HG02870 (cell line): ENCODE results near the gene ADD3.
A peak's percentile ranks its signal among the peaks of the same experiment; 100 is the strongest.
"Not testable (repeated sequence)": the region's sequence is repeated elsewhere in the genome, so short reads cannot be mapped to it uniquely, and the experiment has no call there.

Experiments used
- ATAC-seq: cut with Tn5 transposase; IDR thresholded peaks from one replicate; pipeline ENCODE4 v1.9.1; 2021; ENCODE audit warnings: mild to moderate bottlenecking, moderate library complexity; ENCODE audit not compliant: unreplicated experiment

ADD3 gene

DNA sequence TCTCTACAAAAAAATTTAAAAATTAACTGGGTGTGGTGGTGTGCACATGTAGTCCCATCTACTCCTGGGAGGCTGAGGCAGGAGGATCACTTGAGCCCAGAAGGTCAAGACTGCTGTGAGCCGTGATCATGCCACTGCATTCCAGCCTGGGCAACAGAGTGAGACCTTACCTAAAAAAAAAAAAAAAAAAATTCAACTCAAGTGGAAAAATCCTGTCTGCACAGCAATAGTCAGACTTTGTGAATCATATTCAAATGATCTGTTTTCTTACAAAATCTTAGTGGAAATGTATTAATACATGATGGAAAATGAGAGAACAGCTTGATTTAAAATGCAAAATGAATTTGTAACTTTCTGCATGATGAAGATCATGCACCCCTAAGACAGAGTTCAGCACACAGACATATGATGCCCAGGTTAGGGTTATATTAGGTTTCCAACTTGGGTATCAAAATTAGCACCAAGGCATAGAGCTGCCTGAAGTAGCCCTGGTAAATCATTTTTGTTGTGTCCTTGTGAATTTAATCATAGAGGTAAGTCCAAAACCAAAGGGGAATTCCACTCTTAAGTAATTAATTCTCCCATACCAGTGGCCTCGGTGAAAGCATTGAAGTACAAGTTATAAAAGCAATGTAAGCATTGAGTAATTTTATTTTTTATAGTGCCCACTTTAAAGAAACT lies 93.8 kb downstream of the ADD3 start:
- no peak for ATAC-seq

DNA sequence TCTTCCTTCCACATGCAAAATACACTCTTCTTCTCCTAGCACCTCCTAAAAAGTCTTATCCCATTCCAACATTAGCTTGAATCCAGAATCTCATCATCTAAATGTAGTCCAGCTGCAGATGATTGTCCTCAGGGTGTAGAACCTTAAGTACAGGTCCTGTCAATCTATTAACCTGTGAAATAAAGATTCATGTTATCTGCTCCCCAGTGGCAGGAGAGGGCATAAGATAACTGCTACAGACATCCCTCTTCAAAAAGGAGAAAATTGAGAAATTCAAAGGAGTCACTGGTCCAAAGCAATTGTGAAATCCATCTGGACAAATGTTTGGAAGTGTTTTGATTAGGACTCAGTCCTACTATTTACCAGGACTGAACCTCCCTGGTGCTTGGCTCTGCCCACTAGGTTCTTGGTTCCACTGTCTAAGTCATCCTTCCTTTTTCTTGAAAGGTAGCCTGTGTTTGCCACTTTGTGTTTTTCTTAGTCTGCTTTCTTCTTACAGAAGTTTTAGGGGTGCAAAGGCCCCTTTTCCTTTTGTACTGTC lies 96.2 kb downstream of the ADD3 start:
- ATAC-seq, result no peak

DNA sequence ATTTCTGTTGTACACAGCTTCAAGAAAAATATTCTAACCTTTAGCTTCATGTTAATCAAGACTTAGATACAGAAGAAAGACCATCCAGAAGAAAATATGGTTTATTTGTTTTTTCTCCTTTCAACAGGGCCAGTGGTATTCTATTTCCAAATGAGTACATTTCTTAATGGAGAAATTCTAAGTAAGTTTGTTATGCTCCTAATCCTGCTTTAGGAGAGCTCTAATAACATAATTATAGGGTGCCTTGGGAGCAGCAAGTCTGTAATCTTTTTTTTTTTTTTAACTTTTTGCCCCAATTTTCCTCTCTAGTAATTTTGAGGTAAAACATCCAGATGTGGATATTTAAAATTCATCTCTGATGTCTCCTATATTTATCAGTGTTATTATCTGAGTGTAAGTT lies 98.1 kb downstream of the ADD3 start:
- no peak for ATAC-seq

DNA sequence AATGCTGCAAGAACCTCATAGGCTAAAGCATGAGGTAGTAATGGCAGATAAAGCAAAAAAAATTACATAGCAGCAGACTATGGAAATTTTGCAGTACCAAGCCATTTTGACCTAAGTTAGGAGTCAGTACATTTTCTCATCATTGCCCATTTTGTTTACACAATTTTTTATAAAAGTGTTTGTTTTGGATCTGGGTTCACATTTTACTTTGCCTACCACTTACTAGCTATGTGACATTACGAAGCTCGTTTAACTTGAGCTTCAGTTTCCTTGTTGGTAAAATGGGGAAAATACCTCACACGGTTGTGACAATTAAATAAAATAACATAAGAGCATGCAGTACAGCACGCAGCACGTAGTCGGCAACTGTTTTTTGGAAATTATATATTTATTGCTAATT lies 99.6 kb downstream of the ADD3 start:
- no peak for ATAC-seq

DNA sequence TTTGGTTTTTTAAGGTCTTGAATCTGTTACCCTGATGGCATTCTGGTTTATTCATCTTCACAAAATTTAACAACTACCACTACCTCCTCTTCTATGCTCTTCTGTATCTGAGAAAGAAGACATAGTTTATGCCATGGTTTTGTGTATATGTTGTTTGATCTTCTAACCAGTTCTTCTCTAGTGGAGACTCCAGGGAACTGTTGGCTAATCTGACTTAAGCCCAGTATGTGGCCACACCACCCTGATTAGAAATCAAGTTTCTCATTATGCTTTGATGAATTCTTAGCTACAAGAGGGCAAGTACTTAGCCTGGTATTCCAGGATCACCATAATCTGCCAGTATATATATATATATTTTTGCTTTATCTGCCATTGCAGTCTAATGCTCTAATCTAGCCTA lies 100.1 kb downstream of the ADD3 start:
- ATAC-seq, result no peak

DNA sequence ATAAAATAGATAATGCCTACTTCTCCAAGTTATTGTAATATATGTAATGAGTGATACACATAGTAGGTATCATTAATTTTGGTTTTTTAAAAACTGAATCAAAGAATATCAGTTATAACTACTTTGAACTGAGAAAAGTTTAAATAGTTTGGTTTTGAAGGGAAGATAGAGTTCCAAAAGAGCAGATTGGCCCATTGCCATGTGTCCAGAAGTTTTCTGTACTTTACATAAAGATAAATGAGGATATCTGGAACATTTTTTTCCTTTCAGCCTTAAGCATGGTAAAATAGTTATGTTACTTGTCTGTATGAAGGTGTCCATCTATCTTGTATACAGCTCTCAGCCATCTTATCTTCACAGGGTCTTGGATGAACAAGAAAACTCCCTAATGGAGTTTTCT lies 101.7 kb downstream of the ADD3 start:
- ATAC-seq, result no peak

DNA sequence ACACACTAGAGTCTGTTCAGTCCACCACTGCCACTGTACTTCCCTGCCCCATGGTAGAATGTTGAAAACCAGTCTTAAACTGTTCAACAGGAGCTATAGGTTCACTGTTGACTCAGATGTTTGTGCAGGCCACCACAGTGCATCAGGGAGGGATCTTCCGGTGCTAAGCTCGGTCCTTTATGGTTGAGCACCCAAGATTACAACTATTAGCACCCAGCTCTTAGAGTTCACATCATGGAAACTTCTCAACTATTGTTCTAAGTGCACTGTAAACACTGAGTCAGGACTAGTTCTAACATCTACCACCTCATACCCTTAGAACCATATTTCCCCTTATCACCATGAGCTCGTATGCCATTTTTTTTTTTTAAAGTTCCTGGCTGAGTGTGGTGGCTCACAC lies 102.6 kb downstream of the ADD3 start:
- no peak for ATAC-seq

DNA sequence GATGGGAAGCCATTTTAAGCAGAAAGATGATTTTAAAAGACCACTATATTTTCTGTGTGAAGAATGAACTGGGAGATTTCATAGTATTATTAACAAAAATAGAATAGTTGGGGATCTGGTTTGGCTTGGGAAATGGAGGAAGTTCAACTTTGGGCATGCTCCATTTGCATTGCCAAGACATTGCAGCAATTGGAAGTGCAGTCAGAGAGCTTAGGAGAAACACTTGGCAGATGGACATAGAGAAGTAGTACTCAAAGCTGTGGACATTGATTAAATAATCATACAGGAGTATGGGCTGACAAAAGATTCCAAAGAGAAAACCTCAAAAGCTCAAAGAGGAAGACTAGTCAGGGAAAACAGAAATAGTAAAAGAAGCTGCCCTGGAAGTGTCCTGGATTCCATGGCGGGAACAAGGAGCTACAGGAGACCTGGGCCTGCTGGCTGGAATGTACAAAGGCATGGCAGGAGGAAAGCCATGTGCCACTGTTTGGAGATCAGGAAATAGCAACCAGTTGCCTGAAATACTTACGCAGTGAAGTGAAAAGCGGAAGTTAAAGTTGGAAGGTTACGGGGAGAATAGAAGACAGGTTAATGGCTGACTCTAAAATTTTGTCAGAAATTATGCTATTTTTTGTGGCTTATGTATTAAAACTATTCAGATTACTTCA lies 106.0 kb downstream of the ADD3 start:
- ATAC-seq, result no peak

DNA sequence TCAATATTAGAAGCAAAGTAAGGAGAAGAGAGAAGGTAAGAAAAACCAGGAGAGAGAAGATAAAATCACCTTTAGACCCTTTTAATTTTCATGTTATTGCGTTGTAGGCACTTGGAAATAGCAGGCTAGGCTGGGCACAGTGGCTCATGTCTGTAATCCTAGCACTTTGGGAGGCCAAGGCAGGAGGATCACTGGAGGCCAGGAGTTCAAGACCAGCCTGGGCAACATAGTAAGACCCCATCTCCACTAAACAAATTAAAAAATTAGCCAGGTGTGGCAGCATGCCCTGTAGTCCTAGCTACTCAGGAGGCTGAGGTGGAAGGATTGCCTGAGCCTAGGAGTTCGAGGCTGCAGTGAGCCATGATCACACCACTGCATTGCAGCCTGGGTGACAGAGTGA lies 106.9 kb downstream of the ADD3 start:
- ATAC-seq, result not testable (repeated sequence)

DNA sequence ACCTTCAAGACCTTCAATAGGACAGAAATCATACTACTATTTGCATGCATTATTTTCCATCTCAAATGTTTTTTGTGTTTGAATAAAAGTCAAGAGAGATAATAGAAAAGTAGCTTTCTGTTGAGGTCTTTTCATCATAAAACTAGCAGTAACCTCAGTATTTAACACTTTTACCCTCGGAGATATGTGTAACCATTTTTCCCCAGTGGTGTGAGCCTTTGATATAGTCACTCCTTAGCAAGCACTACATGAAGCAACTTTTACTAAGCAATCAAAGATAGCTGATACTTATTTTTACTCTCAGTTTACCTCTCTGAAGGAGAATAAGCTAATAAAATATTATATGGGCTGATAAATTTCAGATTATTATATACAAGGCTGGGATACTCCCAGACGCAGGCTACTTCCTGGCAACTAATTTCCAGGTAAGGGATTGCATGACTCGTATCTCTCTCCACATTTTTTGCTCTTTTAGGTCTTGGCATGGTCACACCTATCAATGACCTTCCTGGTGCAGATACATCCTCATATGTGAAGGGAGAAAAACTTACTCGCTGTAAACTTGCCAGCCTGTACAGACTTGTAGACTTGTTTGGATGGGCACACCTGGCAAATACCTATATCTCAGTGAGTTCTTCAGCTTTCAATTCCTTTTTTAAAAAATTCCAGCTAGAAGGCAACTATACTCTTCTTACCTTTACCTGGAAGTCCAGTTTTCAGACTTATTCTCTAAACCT lies 108.2 kb downstream of the ADD3 start:
- no peak for ATAC-seq

DNA sequence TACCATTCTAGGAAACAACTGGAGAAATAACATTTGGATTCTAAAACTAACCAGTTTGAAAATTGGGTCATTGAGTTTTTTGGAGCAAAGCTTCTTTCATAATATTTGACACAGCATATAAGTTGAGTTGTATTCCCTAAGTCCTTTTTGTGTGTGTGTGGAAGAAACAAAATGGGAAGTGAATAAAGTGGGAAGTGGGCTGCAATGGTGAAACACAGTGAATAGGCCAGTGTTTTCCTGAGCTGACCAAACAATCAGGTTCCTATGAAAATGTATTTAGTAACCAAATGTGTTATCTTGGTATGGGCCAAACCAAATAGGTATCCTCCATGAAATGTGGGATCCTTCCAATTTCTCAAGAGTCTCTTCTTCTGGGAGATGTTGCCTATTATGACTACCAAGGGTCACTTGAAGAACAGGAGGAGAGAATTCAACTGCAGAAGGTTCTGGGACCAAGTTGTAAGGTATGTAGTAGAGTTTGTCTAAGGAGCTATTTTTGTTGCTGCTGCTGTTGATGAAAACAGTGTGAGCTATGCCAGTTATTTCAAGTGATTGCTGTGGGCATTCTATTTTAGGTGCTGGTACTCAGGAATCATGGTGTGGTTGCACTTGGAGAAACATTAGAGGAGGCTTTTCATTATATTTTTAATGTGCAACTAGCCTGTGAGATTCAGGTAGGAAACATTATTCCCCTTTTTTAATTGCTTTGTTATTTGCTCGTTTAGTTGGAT lies 111.3 kb downstream of the ADD3 start:
- no peak for ATAC-seq

DNA sequence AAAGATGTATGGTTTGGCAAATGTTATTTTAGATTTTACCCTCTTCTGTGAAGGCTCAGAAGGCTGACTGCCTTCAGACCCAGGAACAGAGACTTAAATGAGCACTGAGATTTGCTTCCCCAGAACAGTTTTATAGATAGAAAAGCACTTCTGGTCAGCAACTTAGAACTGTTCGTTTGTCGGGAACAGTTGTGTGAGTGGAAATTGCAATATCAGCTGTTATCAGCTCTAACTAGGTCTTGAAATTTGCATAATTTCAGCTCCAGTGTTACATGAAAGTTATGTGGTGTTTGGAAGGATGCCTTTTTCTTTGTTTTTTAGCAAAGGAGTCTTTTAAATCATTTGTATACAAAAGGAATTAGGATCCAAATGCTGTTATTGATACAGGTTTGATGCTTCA lies 115.8 kb downstream of the ADD3 start:
- ATAC-seq, result no peak

DNA sequence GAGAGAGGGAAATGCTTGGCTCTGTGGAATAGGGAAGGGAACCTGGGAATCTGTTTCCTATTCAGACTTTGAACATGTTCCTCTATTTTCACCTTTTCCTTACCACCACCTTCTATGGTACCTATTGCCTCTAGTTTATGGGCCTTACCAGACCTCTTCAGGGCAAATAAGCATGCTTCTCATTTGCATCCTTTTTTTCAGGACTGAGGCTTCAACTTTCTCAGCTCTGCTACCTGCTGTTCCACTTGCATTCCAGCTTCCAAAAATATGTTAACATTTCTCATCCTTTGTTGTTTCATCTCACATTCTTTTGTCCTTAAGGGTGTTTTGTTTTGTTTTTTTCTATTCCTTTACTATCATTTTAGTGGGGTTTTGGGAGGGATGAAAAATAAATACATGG lies 121.7 kb downstream of the ADD3 start:
- no peak for ATAC-seq

DNA sequence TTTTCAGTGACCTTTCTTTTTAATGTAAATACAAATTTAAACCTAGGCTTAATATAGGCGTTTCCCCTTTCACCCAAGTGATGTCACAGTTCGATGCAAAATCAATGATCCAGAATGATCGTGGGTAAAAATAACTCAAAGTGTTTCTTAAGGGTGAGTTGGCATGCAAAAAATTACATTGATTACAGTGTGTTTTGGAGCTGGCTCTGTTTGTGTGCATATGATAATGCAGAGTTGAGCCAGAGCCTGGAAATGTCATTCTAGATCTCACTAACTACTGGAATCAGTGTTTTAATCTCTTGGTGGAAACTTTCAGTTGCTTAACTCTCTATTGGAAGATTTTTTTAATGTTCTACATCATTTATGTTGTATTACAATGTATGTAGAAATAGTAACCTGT lies 127.1 kb downstream of the ADD3 start:
- ATAC-seq, result no peak

DNA sequence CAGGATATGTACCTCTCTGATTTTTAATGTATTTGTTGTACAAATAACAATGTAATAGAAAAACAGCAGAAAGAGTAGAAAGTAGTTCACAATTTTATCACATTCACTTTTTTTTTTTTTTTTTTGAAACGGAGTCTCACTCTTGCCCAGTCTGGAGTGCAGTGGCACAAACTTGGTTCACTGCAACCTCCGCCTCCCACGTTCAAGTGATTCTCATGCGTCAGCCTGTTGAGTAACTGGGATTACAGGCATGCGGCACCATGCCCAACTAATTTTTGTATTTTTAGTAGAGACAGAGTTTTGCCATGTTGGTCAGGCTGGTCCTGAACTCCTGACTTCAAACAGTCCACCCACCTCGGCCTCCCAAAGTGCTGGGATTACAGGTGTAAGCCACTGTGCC lies 128.1 kb downstream of the ADD3 start:
- not testable (repeated sequence) for ATAC-seq

DNA sequence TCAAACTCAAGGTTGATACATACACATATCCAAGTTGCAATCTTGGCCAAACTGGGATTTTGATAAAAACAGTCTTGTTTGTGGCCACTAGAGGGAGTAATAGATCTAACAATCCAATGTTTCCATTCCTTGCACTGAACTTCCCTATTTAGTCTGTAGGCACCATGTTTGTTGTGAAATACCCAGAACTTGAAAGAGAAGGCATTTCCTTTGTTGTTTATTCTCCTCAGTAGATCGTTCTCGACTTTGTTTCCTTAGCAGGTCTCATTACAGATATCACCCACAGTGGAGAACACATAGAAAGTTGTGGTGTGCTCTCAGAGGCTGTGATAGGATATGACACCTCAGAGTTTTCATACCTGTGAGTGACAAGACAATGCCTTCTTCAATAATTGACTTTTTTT lies 129.4 kb downstream of the ADD3 start:
- ATAC-seq, result peak; percentile 43

DNA sequence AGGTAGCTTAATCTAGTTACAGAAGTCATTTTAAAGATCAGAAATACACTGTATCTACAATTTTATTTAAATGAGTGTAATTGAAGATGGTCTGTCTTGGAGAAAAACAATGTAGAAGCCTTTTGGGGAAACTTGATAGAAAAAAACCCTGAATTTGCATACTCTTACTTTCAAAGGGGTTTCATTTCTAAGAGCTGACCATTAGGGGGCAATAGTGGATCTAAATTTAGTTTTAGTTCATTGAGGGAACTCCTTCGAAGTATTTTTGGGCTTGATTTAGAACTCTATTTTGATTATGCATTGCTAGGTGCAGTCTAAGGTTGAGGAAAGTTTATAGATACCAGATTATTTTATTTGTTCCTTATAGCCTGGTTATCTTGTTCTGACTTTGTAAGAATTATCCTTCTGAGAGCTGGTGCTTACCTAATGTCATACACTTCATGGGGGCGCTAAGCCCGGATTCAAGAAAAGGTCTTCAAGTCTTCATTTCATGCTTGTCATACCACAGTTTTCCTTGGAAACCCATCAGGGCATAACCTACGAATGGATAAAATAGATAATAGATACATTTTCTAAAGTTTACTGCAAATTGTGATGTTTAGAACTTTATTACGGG lies 130.5 kb downstream of the ADD3 start:
- no peak for ATAC-seq

DNA sequence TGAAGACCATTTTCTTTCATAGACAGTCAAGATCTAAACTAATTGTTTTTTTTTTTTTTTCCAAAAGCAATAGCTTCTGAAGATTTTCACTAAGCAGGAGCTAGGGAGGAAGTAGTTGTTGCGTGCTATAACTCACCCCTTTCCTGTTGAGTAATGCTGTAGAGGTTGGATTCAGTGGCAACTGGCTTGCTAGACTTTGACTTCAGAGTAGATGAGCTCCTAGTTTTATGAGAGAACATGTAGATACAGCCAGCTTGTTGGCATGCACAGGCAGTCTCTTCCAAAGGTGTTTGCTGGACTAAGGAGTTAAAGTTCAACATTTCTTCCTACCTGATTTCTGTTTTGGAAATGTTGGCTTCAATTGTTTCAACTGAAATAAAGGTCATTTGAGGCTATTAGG lies 133.4 kb downstream of the ADD3 start:
- ATAC-seq, result no peak

DNA sequence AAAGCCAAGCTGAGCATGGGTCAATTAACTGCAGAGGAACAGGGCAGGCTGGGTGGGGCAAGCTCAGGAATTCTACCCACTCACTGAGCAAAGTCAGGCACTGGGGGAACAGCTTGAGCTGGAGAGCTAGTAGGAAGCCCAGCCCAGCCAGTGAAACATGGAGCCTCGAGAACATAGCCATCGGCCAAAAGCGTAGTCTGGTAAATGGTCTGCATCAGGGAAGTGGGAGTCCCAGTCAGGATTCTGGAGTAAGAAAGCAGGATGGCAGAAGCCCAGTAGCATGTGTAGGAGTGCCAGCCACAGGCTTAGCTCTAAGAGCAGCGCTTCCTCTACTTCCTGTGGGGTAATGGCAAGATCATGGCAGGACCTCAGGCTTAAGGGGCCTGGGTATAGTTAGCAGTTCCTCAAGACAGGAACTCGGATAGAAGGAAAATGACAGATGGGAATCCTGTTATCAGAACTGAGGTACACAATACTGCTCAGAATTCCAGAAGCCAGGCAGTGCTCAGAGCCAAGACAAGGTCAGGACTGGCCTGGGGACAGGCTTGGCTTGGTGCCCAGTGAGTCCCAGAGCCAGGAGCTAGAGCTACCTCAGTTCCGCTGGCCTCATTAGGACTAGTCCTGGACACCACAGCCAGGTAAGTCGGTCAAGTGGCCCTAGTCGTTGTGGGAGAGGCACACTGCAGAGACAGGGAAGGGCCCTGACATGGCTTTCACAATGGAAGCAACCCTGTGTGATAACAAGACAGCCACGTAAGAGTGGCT lies 134.3 kb downstream of the ADD3 start:
- no peak for ATAC-seq

DNA sequence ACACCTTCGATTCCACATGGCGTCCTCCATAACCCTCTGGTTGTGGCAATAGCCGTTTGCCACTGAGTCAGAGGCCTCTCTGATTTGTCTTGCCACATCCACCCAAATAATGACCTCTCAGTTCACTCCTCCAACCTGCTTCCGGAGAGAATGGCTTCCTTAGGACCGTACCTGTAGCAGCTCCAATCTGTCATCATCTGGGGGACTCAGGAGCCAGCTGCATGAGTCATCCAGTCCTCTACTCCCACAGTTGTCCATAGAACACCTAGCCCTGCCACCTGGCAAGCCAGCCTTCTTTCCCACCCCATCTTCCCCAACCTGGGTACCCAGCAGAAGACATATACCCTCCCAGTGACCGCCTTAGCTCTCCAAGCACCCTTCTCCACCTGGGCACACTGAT lies 135.2 kb downstream of the ADD3 start:
- ATAC-seq, result no peak
